WTC11 (cell line): ENCODE results near the gene NFAT5. TPM values are rescaled to one million over a fixed set of nuclear protein-coding genes. Genes with fewer than 3 reads are reported as not detected.
A peak's percentile ranks its signal among the peaks of the same experiment; 100 is the strongest.

Experiments
- ATF2 ChIP-seq: sonication (generic); formaldehyde crosslinking; IDR thresholded peaks from 2 replicates; pipeline ENCODE4 v1.8.1; 2022; ENCODE audit warnings: low read depth, missing genetic modification reagents, borderline replicate concordance
- ATF6 ChIP-seq: sonication (generic); formaldehyde crosslinking; IDR thresholded peaks from 2 replicates; pipeline ENCODE4 v1.8.1; 2023; ENCODE audit warnings: mild to moderate bottlenecking, missing genetic modification reagents
- ELF4 ChIP-seq: sonication (generic); formaldehyde crosslinking; IDR thresholded peaks from 2 replicates; pipeline ENCODE4 v1.8.1; 2022; ENCODE audit warnings: low read depth, mild to moderate bottlenecking, moderate library complexity, missing genetic modification reagents
- ETV6 ChIP-seq: sonication (generic); formaldehyde crosslinking; IDR thresholded peaks from 2 replicates; pipeline ENCODE4 v1.8.1; 2022; ENCODE audit warnings: mild to moderate bottlenecking, missing genetic modification reagents
- FOXP4 ChIP-seq: sonication (generic); formaldehyde crosslinking; IDR thresholded peaks from 2 replicates; pipeline ENCODE4 v1.8.0; 2022; ENCODE audit warnings: mild to moderate bottlenecking, missing genetic modification reagents
- GABPB1 ChIP-seq: sonication (generic); formaldehyde crosslinking; IDR thresholded peaks from 2 replicates; pipeline ENCODE4 v1.8.1; 2023; ENCODE audit warnings: mild to moderate bottlenecking, missing genetic modification reagents
- IRF2 ChIP-seq: sonication (generic); formaldehyde crosslinking; IDR thresholded peaks from 2 replicates; pipeline ENCODE4 v1.8.0; 2022; ENCODE audit warnings: low read depth, missing genetic modification reagents, borderline replicate concordance
- NFE2L1 ChIP-seq: sonication (generic); formaldehyde crosslinking; IDR thresholded peaks from 2 replicates; pipeline ENCODE4 v1.8.1; 2023; ENCODE audit warnings: missing genetic modification reagents
- NFYB ChIP-seq: sonication (generic); formaldehyde crosslinking; conservative IDR thresholded peaks from 2 replicates; pipeline ENCODE4 v1.8.0; 2022; ENCODE audit warnings: low read depth, missing genetic modification reagents
- NR3C1 ChIP-seq: sonication (generic); formaldehyde crosslinking; conservative IDR thresholded peaks from 2 replicates; pipeline ENCODE4 v1.8.1; 2023; ENCODE audit warnings: low read depth, mild to moderate bottlenecking, missing genetic modification reagents
- RELA ChIP-seq: sonication (generic); formaldehyde crosslinking; IDR thresholded peaks from 2 replicates; pipeline ENCODE4 v1.8.1; 2022; ENCODE audit warnings: missing genetic modification reagents, mild to moderate bottlenecking, borderline replicate concordance
- SP1 ChIP-seq: sonication (generic); formaldehyde crosslinking; conservative IDR thresholded peaks from 2 replicates; pipeline ENCODE4 v1.8.1; 2022; ENCODE audit warnings: missing genetic modification reagents
- TEAD1 ChIP-seq: sonication (generic); formaldehyde crosslinking; IDR thresholded peaks from 2 replicates; pipeline ENCODE4 v1.8.0; 2022; ENCODE audit warnings: mild to moderate bottlenecking, missing genetic modification reagents
- ZNF138 ChIP-seq: sonication (generic); formaldehyde crosslinking; conservative IDR thresholded peaks from 2 replicates; pipeline ENCODE4 v1.8.1; 2022; ENCODE audit warnings: mild to moderate bottlenecking, moderate library complexity, missing genetic modification reagents
- ZNF396 ChIP-seq: fragments of 250-450 bp; sonication (Bioruptor Pico); IDR thresholded peaks from 2 replicates; pipeline ENCODE4 v1.8.0; 2021; ENCODE audit warnings: mild to moderate bottlenecking, moderate library complexity, borderline replicate concordance
- ZSCAN18 ChIP-seq: fragments of 250-450 bp; sonication (Bioruptor Pico); IDR thresholded peaks from 2 replicates; pipeline ENCODE4 v2.1.2; 2022; ENCODE audit warnings: mild to moderate bottlenecking, moderate library complexity
- total RNA-seq: library from RNA; stranded (reverse); gene quantifications from 3 replicates; pipeline ENCODE4 v1.2.3, GENCODE V29; 2021
- TF ChIP-seq, protein P1 (sequence below): sonication (generic); formaldehyde crosslinking; conservative IDR thresholded peaks from 2 replicates; pipeline ENCODE4 v1.8.1; 2023; ENCODE audit warnings: mild to moderate bottlenecking, low read depth, missing genetic modification reagents, moderate library complexity
- TF ChIP-seq, protein P2 (sequence below): sonication (generic); formaldehyde crosslinking; IDR thresholded peaks from 2 replicates; pipeline ENCODE4 v1.8.0; 2022; ENCODE audit warnings: mild to moderate bottlenecking, missing genetic modification reagents
- TF ChIP-seq, protein P3 (sequence below): sonication (generic); formaldehyde crosslinking; IDR thresholded peaks from 2 replicates; pipeline ENCODE4 v1.8.1; 2023; ENCODE audit warnings: mild to moderate bottlenecking, missing genetic modification reagents, moderate library complexity

The NFAT5 gene
- total RNA-seq, 1 experiment from 2014 or later = 23.2 TPM

GRCh38 chr16:69726313-69727060 is 160.7 kb downstream of the NFAT5 start, which contains the start of gene NQO1 (continued):
- TF ChIP-seq, protein P1, sequence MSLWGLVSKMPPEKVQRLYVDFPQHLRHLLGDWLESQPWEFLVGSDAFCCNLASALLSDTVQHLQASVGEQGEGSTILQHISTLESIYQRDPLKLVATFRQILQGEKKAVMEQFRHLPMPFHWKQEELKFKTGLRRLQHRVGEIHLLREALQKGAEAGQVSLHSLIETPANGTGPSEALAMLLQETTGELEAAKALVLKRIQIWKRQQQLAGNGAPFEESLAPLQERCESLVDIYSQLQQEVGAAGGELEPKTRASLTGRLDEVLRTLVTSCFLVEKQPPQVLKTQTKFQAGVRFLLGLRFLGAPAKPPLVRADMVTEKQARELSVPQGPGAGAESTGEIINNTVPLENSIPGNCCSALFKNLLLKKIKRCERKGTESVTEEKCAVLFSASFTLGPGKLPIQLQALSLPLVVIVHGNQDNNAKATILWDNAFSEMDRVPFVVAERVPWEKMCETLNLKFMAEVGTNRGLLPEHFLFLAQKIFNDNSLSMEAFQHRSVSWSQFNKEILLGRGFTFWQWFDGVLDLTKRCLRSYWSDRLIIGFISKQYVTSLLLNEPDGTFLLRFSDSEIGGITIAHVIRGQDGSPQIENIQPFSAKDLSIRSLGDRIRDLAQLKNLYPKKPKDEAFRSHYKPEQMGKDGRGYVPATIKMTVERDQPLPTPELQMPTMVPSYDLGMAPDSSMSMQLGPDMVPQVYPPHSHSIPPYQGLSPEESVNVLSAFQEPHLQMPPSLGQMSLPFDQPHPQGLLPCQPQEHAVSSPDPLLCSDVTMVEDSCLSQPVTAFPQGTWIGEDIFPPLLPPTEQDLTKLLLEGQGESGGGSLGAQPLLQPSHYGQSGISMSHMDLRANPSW = no peak
- TF ChIP-seq, protein P2, sequence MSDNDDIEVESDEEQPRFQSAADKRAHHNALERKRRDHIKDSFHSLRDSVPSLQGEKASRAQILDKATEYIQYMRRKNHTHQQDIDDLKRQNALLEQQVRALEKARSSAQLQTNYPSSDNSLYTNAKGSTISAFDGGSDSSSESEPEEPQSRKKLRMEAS (CRISPR knock-in tag) = peak; percentile 67; the same call in 1 of the 2 replicates
- TF ChIP-seq ELF4 (CRISPR knock-in tag) = no peak
- TF ChIP-seq NFE2L1 (CRISPR knock-in tag) = peak; percentile 99
- TF ChIP-seq ZNF138 (CRISPR knock-in tag) = no peak
- no peak for TF ChIP-seq ZSCAN18 (CRISPR knock-in tag)
- TF ChIP-seq, protein P3, sequence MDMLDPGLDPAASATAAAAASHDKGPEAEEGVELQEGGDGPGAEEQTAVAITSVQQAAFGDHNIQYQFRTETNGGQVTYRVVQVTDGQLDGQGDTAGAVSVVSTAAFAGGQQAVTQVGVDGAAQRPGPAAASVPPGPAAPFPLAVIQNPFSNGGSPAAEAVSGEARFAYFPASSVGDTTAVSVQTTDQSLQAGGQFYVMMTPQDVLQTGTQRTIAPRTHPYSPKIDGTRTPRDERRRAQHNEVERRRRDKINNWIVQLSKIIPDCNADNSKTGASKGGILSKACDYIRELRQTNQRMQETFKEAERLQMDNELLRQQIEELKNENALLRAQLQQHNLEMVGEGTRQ (CRISPR knock-in tag) = no peak
- TF ChIP-seq FOXP4 (CRISPR knock-in tag) = peak; percentile 41
- TF ChIP-seq ATF2 (CRISPR knock-in tag) = no peak
- no peak for TF ChIP-seq IRF2 (CRISPR knock-in tag)
- no peak for TF ChIP-seq ETV6 (CRISPR knock-in tag)
- TF ChIP-seq RELA = no peak
- no peak for TF ChIP-seq NR3C1
- TF ChIP-seq NFYB (CRISPR knock-in tag) = peak; percentile 41; the same call in 1 of the 2 replicates
- no peak for TF ChIP-seq ZNF396 (CRISPR knock-in tag)
- no peak for TF ChIP-seq ATF6 (CRISPR knock-in tag)
- TF ChIP-seq GABPB1 (CRISPR knock-in tag) = no peak; the same call in 1 of the 2 replicates
- peak; percentile 56; the same call in 1 of the 2 replicates for TF ChIP-seq SP1 (CRISPR knock-in tag)
- no peak for TF ChIP-seq TEAD1 (CRISPR knock-in tag)
